Stimulated activated CD4-positive, alpha-beta T cell treated with anti-CD3 and anti-CD28 coated beads, Interleukin-1b, Interleukin-23, amount 100 ng/mL, for 24 hours (primary cell): Measurements from ENCODE around the gene PIM3.
A peak's percentile ranks its signal among the peaks of the same experiment; 100 is the strongest.

Experiments
- DNase-seq, 4 experiments: peaks; one replicate each; pipeline ENCODE4 v3.0.0-alpha.2; 2020; ENCODE audit warnings: low read depth in 4 of 4, low spot score in 1 of 4

Gene PIM3

DNA sequence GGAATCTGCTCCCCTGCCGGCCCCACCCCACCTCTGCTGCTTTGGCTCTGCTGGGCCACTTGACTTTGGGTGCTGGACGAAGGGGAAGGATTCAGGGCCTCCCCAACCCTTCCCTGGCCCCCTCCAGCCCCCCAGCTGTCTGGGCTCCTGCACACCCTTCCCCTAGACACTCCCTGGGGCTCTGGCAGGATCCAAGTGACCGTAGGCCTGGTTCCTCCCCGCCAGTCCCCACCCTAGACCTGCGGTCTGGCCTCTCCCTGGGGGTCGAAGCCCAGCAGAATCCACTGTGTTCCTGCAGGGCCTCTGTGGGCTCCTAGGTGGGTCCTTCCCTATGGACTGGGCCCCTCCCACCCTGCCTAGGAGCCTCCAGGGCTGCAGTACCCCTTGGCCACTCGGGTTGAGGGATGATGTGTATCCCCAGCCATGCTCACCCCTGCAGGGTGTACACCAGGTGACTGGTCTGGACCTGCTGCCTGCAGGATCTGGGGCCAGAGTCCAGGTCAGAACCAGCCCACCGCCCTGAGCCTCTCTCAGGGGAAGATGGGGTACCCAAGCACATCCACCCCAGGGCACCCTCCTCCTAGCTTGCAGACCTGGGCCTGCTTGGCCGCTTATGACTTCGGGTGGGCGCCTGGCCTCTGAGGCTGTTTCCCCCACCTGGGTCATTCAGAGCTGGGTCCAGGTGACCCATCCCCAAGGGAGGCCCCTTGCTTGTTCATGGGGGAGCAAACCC is 5.6 kb downstream of the PIM3 start:
- no peak for DNase-seq

DNA sequence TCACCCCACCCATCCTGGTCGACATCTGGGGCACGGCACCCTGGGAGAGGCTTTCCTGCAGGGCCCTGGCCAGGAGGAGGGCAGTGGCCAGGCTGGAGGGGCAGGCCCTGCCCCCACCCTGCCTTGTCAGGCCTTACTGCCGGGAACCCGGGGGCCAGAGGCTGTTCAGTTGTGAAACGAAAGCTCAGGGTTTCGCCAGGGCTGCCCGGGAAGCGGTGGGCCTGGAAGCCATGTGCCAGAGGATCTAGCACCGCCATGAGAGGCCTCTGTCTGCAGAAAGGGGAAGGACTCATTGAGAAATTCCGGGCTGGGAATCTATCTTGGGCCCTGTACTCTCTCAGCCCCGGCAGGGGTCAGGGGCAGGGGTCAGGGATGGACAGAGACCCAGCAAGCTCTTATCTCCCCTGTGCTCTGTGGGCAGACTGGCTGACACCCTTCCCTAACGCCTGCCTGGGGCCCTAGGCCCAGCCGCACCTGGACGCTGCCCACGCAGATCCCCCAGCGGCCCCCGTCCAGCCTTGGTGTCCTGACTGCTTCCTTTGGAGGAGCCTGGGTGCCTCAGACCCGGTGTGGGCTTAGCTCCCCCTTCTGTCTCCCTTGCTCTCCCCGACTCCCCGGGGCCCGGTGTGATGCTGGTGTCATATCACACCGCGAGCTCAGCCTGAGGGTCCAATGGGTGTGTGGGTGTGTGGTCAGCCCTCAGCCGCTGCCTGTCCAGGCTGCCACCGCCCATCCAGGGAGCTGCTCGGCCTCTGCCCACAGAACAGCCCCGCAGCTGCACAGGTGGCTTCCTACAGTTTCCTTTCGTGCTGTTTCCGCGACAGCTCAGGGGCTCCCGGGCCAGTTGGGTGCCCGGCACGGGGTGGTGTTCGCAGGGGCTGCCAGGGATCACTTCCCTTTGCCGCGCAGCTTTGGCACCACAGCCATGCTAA is 6.5 kb downstream of the PIM3 start:
- DNase-seq: no peak

DNA sequence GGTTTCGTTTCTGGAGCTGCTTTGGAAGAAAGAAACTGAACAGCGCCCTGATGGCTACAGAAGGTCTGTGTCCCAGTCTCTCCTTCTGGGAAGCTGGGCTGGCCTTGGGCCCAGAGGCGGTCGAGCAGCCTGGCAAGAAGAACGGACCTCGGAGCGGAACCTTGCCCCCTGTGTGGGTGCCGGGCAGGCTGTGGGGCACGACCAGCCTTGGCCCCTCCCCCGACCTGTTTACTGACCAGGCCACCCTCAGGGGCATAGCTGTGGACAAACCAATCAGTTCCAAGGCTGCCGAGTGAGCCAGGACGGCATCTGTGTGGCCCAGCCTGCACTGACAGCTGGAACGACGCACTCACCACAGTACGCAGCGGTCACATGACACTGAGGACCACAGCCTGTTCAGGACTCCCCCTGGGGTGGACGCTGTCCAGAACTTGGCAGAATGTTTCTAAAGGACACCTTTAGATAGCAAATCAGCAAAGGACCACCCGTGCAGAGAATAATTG is 7.2 kb downstream of the PIM3 start:
- no peak for DNase-seq

DNA sequence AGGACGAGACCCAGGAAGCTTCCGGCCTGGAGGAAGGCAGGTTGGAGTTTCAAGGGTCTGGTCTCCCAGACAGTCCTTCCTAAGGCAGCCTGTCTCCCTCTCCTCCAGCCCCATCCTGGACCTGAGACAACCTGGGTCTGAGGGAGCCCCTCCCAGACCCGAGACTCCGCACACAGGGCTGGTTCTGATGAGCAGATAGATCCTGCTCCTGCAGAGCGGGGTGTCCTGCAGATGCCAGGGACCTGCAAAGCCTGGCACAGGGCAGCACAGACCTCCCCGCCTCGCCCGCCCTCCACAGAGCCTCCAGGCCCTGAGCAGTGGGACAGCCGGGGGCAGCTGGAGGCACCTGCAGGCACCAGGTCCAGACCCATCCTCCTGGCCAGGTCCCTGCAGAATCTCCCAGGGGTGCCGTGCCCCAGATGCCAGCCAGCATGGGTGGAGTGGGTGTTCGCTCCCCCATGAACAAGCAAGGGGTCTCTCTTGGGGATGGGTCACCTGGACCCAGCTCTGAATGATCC is 7.8 kb downstream of the PIM3 start:
- DNase-seq: no peak

DNA sequence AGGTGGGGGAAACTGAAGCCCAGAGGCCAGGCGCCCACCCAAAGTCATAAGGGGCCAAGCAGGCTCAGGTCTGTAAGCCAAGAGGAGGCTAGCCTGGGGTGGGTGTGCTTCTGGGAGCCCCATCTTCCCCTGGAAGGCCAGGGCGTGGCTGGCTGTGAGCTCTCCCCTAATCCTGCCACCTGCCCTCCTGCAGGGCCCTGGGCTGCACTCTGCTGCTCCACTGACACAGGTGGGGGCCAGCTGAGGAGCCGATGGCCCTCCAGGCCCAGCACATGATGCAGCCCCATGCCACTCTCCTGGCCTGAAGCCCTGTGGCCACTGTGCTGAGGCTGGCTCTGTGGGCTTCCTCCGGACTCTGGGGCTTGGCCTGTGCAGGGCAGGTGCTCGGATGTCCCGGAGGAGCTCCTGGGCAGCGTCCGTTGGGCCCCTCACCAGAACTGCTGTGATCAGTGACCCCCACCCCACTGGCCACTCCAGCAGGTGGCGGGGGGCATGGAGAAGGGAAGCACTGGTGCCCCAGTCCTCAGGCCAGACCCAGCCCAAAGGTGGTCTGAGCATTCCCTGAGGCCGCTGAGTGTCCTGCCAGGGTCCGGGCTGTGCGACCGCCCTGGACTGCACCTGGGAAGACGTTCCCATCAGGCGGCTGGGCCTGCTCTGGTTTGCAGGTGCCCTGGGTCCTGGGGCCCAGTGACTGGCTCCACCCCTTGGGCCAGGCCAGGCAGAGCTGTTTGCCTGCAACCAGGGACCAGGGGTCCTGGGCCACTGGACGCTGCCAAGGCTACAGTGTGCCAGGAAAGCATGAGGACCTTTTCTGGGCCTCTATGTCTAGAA is 8.5 kb downstream of the PIM3 start:
- DNase-seq: no peak

DNA sequence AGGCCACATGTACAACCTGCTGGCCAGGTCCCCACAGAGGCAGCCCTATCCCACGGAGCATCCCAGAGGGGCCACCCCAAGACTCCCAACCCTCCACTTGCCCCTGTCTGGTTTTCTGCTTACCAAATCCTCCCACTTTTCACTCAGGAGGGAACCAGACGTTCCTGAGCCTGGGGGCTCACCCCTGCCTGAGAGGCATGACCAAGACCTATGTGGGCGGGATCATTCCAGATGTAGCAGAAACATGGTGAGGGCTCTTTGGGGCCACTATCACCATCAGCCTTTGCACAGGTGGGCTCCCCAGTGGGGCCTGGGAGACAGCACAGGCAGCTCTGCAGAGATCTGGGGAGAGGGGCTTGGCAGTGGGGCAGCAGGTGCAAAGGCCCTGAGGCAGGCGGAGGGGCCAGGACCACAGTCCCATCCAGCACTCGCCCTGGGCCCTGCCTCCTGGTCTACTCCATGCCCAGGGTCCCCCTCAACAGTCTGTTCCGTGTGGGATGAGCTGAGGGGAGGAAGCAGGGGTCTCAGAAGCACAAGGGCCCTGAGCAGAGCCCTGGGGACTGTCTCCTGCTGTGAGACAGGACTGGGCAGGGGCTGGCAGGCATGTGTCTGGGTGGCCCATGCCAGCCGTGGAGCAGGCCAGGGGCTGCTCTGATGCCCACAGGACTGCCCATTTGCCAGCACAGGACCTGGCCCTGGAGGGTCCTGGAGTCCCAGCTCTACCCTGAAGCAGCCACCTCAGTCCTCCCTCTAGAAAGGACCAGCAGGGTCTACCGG is 9.4 kb downstream of the PIM3 start:
- DNase-seq: no peak

DNA sequence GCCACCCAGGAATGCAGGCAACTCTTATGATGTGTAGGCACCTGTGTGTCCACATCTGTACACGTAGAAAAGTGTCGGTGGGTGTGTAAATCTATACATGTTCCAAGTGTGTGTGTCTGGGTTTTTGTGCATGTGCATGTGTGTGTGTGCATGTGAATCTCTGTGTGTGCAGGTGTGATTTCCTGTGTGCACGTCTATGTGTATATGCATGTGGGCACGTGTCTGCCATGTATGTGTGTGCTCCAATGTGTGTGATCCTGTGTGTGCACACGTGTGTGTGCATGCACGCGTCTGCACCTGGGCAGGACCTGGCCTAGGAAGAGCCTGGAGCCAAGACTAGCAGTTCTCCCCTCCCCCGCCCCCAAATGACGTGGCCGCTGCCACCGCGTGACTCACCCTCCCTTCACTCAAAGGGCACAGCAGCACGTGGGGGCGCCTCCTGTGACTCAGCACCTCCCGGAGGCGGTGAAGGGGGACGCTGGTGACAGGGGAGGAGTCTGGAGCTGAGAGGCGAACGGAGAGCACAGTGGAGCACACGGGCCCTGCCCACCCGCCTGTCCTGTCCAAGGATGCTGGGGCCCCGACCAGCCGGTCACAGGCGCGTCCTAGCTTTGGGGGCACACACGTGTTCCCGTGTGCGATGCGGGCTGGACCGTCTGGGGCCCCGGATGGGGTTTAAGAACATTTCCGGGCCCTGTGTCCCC is 10.1 kb downstream of the PIM3 start:
- DNase-seq: peak; percentile 89 to 99 (median 94)

DNA sequence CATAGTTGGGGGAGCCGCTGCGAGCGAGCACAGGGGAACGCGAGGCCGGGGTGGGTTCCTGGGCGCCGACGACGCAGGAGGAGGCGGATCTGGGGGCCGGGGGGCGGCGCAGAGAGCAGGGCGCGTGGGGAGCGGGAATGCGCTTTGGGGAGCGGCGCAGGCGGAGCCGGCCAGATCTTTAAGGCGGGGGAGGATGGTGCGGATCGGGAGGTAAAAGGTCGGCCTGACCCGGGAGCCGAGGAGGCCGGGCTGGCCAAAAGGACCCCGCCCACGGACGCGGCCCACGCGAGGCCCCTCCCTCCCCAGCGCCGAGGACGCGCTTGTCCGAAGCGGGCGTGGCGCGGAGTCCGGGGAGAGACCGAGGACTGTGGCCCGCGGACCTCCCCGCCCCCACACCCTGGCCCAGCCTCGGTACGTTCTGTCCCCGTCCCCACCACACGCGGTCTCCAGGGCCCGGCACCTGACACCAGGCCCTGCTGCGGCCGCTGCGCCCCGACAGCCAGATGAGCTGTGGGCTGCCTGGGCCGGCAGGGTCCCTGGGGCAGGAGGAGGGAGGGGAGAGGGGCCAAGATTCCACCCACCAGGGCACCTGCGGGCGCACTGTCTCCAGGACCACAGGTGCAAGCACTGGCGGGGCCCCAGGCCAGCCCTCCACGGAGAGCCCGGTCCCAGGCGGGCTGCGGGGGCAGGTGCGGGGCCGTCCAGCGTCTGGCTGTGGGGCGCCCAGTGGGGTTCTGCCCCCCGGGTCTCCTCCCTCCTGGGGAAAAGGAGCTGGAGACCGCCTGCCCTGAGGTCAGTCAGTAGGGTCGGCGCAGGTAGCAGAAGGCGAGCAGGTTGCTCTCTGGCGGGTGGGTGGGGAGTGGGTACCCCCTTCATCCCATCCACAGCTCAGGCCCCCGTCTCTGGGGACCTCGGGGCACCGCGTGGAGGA is 10.9 kb downstream of the PIM3 start:
- DNase-seq: peak in 3 of 4 experiments; percentile 67 to 81 (median 72)

DNA sequence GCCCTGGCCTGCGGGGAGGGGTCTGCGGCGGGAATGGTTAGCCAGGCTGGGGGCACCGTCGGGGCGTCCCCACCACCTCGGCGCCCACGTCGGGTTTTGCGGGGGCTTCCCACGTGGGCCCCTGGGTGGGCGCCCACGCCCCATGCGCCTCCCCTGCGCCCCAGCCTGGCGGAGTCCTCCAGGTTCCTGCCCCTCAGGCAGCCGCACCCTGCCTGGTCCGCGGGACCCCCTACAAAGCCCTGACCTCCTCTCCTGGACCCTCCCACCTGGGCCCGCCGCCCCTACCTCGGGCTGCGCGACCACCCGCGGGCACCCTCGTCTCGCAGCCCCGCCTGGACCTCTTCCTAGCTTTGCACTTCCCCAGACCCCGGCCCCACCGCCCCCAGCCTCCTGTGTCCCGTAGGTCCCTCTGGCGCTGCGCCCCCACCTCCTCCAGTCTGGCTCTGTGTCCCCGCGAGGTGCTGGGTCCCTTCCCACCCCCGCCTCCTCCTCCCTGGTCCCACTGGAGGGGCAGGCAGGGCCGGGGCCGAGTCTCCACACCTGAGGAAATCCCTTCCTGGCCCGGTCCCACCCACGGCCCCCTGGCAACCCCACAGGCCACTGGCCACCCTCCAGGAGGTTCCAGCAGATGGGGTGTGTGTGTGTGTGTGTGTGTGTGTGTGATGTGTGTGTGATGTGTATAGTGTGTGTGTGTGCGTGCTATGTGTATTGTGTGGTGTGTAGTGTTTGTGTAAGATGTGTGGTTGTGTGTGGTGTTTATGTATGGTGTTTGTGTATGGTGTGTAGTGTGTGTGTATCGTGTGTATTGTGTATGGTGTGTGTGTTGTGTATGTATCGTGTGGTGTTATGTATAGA is 11.8 kb downstream of the PIM3 start:
- DNase-seq: no peak

DNA sequence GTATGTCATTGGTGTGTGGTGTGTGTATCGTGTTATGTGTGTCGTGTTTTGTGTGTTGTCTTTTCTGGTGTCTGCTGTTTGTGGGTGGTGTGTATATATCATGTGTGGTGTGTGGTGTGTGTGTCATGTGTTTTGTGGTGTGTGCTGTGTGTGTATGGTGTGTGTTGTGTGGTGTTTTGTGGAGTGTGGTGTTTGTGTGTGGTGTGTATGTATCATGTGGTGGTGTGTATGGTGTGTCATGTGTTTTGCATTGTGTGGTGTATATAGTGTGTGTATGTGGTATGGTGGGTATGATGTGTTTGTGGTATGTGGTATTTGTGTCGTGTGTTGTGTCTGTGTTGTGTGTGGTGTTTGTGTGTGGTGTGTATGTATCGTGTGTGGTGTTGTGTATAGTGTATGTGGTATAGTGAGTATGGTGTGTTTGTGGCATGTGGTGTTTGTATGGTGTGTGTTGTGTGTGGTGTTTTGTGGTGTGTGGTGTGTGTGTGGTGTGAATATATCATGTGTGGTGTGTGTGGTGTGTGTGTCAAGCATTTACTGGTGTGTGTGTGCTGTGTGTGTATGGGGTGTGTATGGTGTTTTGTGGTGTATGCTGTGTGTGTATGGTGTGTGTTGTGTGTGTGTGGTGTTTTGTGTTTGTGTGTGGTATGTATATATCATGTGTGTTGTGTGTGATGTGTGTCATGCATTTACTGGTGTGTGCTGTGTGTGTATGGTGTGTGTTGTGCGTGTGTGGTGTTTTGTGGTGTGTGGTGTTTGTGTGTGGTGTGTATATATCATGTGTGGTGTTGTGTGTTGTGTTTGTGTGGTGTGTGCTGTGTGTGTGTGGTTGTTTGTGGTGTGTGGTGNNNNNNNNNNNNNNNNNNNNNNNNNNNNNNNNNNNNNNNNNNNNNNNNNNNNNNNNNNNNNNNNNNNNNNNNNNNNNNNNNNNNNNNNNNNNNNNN is 12.7 kb downstream of the PIM3 start:
- no peak for DNase-seq

DNA sequence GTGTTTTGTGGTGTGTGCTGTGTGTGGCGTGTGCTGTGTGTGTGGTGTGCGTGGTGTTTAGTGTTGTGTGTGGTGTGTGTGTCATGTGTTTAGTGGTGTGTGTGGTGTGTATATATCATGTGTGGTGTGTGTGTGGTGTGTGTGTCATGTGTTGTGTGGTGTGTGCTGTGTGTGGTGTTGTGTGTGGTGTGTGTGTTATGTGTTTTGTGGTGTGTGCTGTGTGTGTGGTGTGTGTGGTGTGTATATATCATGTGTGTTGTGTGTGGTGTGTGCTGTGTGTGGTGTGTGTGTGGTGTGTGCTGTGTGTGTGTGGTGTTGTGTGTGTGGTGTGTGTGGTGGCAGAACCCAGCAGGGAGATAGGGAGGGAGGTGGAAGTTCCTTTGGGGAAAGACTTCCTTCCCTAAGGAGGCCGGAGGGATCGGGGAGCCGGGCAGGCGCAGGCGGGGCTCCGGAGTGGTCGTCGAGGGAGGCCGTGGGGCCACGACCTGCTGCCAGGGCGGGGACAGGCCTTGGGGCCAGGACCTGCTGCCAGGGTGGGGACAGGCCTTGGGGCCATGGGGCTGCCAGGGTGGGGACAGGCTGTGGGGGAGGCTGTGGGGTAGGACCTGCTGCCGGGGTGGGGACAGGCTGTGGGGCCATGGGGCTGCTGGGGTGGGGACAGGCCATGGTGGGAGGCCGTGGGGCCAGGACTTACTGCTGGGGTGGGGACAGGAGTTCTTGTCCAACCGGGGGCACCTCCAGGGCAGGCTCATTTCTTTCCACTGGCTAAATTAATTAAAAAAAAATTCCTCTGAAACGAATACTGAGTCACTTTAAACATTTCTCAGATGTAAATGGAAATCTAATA is 15.2 kb downstream of the PIM3 start:
- peak in 1 of 4 experiments; percentile 61 for DNase-seq

DNA sequence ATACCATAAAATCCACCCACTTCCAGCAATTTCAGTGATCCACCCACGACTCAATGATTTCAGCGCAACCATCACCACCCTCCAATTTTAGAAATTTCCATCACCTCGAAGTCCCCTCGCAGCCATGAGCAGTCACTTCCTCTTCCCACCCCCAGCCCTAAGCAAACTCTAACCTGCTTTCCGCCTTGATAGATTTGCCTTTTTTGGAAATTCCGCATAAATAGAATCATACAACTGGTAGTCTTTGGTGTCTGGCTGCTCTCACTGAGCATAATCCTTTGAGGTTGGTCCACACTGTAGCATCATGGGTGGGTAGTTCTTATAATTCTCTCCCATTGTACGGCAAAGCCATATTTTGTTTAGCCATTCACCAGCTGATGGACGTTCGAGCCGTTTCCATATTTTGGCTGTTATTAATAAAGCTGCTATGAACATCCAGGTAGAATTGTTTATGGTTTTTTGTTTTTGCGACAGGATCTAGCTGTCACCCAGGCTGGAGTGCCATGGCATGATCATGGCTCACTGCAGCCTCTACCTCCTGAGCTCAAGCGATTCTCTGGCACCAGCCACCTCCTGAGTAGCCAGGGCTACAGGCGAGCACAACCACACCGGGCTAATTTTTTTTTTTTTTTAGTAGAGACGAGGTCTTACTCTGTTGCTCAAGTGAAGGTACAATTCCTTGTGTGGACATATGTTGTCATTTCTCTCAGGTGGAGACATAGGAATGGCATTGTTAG is 16.0 kb downstream of the PIM3 start:
- DNase-seq: peak in 1 of 4 experiments; percentile 62

DNA sequence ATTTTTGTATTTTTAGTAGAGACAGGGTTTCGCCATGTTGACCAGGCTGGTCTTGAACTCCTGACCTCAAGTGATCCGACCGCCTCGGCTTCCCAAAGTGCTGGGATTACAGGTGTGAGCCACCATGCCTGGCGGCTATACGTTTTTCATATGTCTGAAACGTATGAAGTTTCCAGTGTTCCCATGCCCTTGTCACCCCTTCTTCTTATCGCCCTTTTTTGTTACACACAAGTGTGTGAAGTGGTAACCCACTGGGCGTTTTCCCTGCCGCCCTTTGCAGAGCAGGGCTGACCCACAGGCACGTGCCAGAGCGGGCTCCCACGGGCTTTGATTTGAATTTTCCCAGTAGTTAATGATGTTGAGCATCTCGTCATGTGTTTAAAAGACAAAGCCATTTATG is 17.0 kb downstream of the PIM3 start:
- no peak for DNase-seq

DNA sequence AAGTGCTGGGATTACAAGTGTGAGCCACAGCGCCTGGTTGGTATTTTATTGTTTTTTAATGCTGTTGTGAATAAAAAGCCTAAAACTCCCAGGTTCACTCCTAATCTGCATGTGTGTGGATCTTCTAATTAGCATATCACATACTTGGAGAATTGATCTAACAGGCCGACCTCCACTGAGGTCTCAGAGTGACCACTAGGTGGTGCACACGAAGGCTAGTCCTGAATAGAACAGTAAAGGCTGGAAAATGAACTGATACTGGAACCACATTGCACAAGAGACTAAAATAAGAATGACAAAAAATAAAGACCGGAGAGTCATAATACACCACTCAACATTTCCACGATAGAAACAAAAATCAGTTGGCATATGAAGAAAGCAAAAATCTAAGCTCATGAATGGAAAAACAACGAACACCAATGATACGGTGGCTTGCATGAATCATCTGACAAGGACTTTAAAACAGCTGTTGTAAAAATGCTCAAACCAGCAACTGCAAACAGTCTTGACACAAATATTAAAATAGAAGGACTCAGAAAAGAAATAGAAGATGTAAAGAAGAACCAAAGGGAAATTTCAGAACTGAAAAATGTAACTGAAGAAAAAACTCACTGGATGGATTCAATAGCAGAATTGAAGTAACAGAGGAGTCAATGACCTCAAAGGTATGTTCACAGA is 19.2 kb downstream of the PIM3 start:
- peak in 1 of 4 experiments; percentile 45 for DNase-seq
